Gastroesophageal sphincter (tissue), 3 donors: ENCODE data around the gene CCL22.

Source experiments
- CTCF ChIP-seq, 4 experiments: fragments of 200-600 bp in 2 of 4; fragments of 450-650 bp in 2 of 4; sonication (generic) in 1 of 4; IDR thresholded peaks; one replicate each; pipeline ENCODE4 v1.5.1; 2017 to 2019; ENCODE audit warnings: antibody characterized with exemption in 4 of 4, mild to moderate bottlenecking in 2 of 4, moderate library complexity in 2 of 4
- EP300 ChIP-seq: sonication (generic); formaldehyde crosslinking; IDR thresholded peaks from one replicate; pipeline ENCODE4 v1.6.1; 2017; ENCODE audit warnings: antibody characterized with exemption, mild to moderate bottlenecking
- POLR2A ChIP-seq, 2 donors: fragments of 450-650 bp; IDR thresholded peaks; one replicate each; pipeline ENCODE4 v1.6.1; 2017; ENCODE audit warnings: antibody characterized with exemption in 2 of 2, mild to moderate bottlenecking in 2 of 2, moderate library complexity in 1 of 2
- POLR2AphosphoS5 ChIP-seq: sonication (generic); formaldehyde crosslinking; IDR thresholded peaks from one replicate; pipeline ENCODE4 v1.6.1; 2017; ENCODE audit warnings: antibody characterized with exemption

- no peak for TF ChIP-seq CTCF (IDR thresholded peaks at IDR 0.05)
- TF ChIP-seq POLR2AphosphoS5, result no peak
- TF ChIP-seq POLR2A (IDR thresholded peaks at IDR 0.05), result no peak
- TF ChIP-seq EP300, result no peak
Measured at GRCh38 chr16:57412584-57412983, 54.0 kb downstream of the CCL22 start.
